GM19193 (cell line): ENCODE results near the gene SH2D2A.

Experiments used
- POLR2A ChIP-seq: IDR thresholded peaks from 4 replicates; pipeline ENCODE4 v1.6.1; 2011; ENCODE audit not compliant: insufficient read depth, insufficient read length; ENCODE audit errors: extremely low read depth

Gene SH2D2A

GRCh38 chr1:156804572-156805243, 11.9 kb downstream of the SH2D2A start:
- no peak for TF ChIP-seq POLR2A

- TF ChIP-seq POLR2A: no peak
These were observed 12.6 kb downstream of the SH2D2A start for GRCh38 chr1:156804026-156804425.

- no peak for TF ChIP-seq POLR2A
These were observed 13.4 kb downstream of the SH2D2A start for GRCh38 chr1:156803086-156803851.

- TF ChIP-seq POLR2A: no peak
These were observed 14.2 kb downstream of the SH2D2A start for GRCh38 chr1:156802421-156802935.

- TF ChIP-seq POLR2A: no peak
These were observed 15.1 kb downstream of the SH2D2A start for GRCh38 chr1:156801409-156802121.

GRCh38 chr1:156797212-156797871, 19.3 kb downstream of the SH2D2A start:
- no peak for TF ChIP-seq POLR2A

GRCh38 chr1:156796340-156797097, 20.1 kb downstream of the SH2D2A start:
- TF ChIP-seq POLR2A: no peak

GRCh38 chr1:156795787-156796186, 20.9 kb downstream of the SH2D2A start:
- no peak for TF ChIP-seq POLR2A

- no peak for TF ChIP-seq POLR2A
These were observed 21.3 kb downstream of the SH2D2A start for GRCh38 chr1:156795374-156795733.

- TF ChIP-seq POLR2A: no peak
These were observed 21.9 kb downstream of the SH2D2A start for GRCh38 chr1:156794506-156795373.

- no peak for TF ChIP-seq POLR2A
These were observed 26.9 kb downstream of the SH2D2A start for GRCh38 chr1:156789621-156790318.

GRCh38 chr1:156788136-156788535, 28.5 kb downstream of the SH2D2A start:
- no peak for TF ChIP-seq POLR2A

GRCh38 chr1:156786640-156787039, 30.0 kb downstream of the SH2D2A start:
- TF ChIP-seq POLR2A: no peak
